HG03457 (cell line): ENCODE data around the gene PCID2.

ENCODE experiments used
- ATAC-seq: cut with Tn5 transposase; IDR thresholded peaks from one replicate; pipeline ENCODE4 v1.9.1; 2021; ENCODE audit warnings: moderate number of reproducible peaks; ENCODE audit not compliant: unreplicated experiment

Gene PCID2

GRCh38 chr13:113220141-113220598 lies 11.7 kb upstream of the PCID2 start:
- no peak for ATAC-seq

- ATAC-seq, result no peak
These were observed 10.9 kb upstream of the PCID2 start for GRCh38 chr13:113219256-113219940.

- ATAC-seq, result no peak
These were observed 10.1 kb upstream of the PCID2 start for GRCh38 chr13:113218586-113218985.

- no peak for ATAC-seq
These were observed 8.0 kb upstream of the PCID2 start for GRCh38 chr13:113216254-113217048.

- no peak for ATAC-seq
These were observed 3.3 kb upstream of the PCID2 start for GRCh38 chr13:113211774-113212173.

- no peak for ATAC-seq
These were observed 2.4 kb upstream of the PCID2 start for GRCh38 chr13:113210833-113211232.

GRCh38 chr13:113209759-113210421 lies 1.4 kb upstream of the PCID2 start:
- ATAC-seq, result peak; percentile 31

GRCh38 chr13:113209336-113209758 lies 878 bp upstream of the PCID2 start, which contains the start of gene CUL4A:
TSS of gene CUL4A (plus strand) at chr13:113209613. CDS start at chr13:113209628, 15 bp downstream.
- ATAC-seq, result peak; percentile 27

- ATAC-seq, result peak; percentile 9
These were observed 514 bp downstream of the PCID2 start for GRCh38 chr13:113207890-113208420.

- no peak for ATAC-seq
These were observed 1.0 kb downstream of the PCID2 start for GRCh38 chr13:113207460-113207859.

GRCh38 chr13:113205428-113205931 lies 3.0 kb downstream of the PCID2 start:
- ATAC-seq, result no peak

- no peak for ATAC-seq
These were observed 4.1 kb downstream of the PCID2 start for GRCh38 chr13:113204378-113204734.

GRCh38 chr13:113203507-113204377 lies 4.7 kb downstream of the PCID2 start:
- ATAC-seq, result no peak

GRCh38 chr13:113202912-113203311 lies 5.6 kb downstream of the PCID2 start:
- no peak for ATAC-seq

- no peak for ATAC-seq
These were observed 6.7 kb downstream of the PCID2 start for GRCh38 chr13:113201815-113202214.

- ATAC-seq, result no peak
These were observed 11.3 kb downstream of the PCID2 start for GRCh38 chr13:113196970-113197737.

- ATAC-seq, result no peak
These were observed 13.1 kb downstream of the PCID2 start for GRCh38 chr13:113195360-113195759.

- ATAC-seq, result no peak
These were observed 15.6 kb downstream of the PCID2 start for GRCh38 chr13:113192902-113193301.

GRCh38 chr13:113192279-113192678 lies 16.2 kb downstream of the PCID2 start:
- ATAC-seq, result no peak
